Colonic mucosa (tissue), 4 donors: ENCODE data around the gene AGAP2. TPM values are rescaled to one million over a fixed set of nuclear protein-coding genes. Genes with fewer than 3 reads are reported as not detected.

ENCODE experiments used
- DNase-seq: peaks from one replicate; pipeline ENCODE4 v3.0.0-alpha.2; 2020
- H3K27ac ChIP-seq: fragments of 200-600 bp; one replicate; pipeline ENCODE4 v1.8.0; 2021
- H3K27me3 ChIP-seq: fragments of 200-600 bp; one replicate; pipeline ENCODE4 v1.8.0; 2021
- H3K36me3 ChIP-seq: fragments of 200-600 bp; one replicate; pipeline ENCODE4 v1.8.0; 2021
- H3K4me1 ChIP-seq: fragments of 200-600 bp; one replicate; pipeline ENCODE4 v1.8.0; 2021; ENCODE audit warnings: mild to moderate bottlenecking
- H3K4me3 ChIP-seq: fragments of 200-600 bp; one replicate; pipeline ENCODE4 v1.8.0; 2021
- H3K9ac ChIP-seq, 2 donors: one replicate each; pipeline ENCODE4 v1.7.0; 2013; ENCODE audit warnings: control low read depth in 2 of 2, low read depth in 2 of 2, low read length in 2 of 2
- H3K9me3 ChIP-seq: fragments of 200-600 bp; one replicate; pipeline ENCODE4 v1.8.0; 2021
- intact Hi-C: fragments of 100-400 bp; cut with DNase I; formaldehyde crosslinking; loops from one replicate; pipeline ENCODE4 v1.14.1; 2022
- total RNA-seq, 2 donors: library from RNA; stranded (reverse); fragmentation: NEBNext Ultra II Directional in 1 of 2; extraction: Animal tissue kit (Norgen Biotek cat#: 25700) in 1 of 2; gene quantifications; one replicate each; pipeline ENCODE4 v1.2.1, GENCODE V29; 2021
- TF ChIP-seq, protein P1 (sequence below): fragments of 200-600 bp; IDR thresholded peaks from one replicate; pipeline ENCODE4 v1.8.0; 2022; ENCODE audit warnings: antibody characterized with exemption, mild to moderate bottlenecking
- donor health status: healthy.
- donor health status: DM: no; HTN: no; CAD: no.
- donor health status: DM: no; HTN: no; CAD: no.

The AGAP2 gene
- total RNA-seq, 2 donors from 2014 or later: 0.86 to 1.0 TPM

DNA sequence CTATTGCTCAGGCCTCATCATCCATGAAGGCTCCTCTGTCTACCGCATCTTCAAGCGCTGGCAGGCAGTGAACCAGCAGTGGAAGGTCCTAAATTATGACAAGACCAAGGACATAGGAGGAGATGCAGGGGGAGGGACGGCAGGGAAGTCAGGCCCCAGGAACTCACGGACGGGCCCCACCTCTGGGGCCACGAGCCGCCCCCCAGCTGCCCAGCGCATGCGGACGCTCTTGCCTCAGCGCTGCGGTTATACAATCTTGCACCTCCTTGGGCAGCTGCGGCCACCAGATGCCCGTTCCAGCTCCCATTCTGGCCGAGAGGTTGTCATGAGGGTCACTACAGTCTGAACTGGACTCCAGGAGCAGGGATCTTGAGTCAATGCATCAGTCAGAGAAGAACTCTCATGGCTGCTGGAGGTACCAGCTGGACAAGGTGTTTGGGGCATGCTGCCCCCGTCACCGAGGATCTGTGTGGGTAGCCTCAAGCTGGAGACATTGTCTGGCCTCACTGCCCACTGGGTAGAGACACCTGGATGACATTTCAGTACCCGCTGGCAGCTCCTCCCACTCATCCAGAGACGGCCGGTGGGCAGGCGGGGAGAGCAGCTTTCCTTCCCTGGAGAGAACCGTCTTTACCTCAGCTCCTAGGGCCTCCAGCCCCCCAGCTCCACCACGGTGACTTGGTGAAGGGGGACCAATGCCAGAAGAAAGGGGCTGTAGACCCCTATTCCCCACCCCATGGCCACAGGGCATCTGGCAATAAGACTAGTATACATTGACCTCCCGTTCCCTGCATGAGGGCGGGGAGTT, 20.2 kb upstream of the AGAP2 start:
- TF ChIP-seq, protein P1, sequence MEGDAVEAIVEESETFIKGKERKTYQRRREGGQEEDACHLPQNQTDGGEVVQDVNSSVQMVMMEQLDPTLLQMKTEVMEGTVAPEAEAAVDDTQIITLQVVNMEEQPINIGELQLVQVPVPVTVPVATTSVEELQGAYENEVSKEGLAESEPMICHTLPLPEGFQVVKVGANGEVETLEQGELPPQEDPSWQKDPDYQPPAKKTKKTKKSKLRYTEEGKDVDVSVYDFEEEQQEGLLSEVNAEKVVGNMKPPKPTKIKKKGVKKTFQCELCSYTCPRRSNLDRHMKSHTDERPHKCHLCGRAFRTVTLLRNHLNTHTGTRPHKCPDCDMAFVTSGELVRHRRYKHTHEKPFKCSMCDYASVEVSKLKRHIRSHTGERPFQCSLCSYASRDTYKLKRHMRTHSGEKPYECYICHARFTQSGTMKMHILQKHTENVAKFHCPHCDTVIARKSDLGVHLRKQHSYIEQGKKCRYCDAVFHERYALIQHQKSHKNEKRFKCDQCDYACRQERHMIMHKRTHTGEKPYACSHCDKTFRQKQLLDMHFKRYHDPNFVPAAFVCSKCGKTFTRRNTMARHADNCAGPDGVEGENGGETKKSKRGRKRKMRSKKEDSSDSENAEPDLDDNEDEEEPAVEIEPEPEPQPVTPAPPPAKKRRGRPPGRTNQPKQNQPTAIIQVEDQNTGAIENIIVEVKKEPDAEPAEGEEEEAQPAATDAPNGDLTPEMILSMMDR: no peak
- Histone ChIP-seq H3K9me3 (no peaks in the 10 kb centered on the region), H3K36me3 (no peaks in the 10 kb centered on the region), H3K27ac (no peak overlapping the region), H3K4me3 (no peak overlapping the region), H3K27me3 (no peaks in the 10 kb centered on the region), H3K4me1 (no peaks in the 10 kb centered on the region), H3K9ac (no peak overlapping the region)
- DNase-seq: no peak
- intact Hi-C loops: no loop called here

- TF ChIP-seq, protein P1: no peak
- intact Hi-C loops: no loop called here
- Histone ChIP-seq H3K4me3 (no peak overlapping the region), H3K9me3 (no peaks in the 10 kb centered on the region), H3K4me1 (no peaks in the 10 kb centered on the region), H3K27ac (no peak overlapping the region), H3K9ac (no peak overlapping the region), H3K36me3 (no peaks in the 10 kb centered on the region), H3K27me3 (no peaks in the 10 kb centered on the region)
- DNase-seq: no peak
These were observed 19.2 kb upstream of the AGAP2 start for GRCh38 chr12:57757771-57758170.

DNA sequence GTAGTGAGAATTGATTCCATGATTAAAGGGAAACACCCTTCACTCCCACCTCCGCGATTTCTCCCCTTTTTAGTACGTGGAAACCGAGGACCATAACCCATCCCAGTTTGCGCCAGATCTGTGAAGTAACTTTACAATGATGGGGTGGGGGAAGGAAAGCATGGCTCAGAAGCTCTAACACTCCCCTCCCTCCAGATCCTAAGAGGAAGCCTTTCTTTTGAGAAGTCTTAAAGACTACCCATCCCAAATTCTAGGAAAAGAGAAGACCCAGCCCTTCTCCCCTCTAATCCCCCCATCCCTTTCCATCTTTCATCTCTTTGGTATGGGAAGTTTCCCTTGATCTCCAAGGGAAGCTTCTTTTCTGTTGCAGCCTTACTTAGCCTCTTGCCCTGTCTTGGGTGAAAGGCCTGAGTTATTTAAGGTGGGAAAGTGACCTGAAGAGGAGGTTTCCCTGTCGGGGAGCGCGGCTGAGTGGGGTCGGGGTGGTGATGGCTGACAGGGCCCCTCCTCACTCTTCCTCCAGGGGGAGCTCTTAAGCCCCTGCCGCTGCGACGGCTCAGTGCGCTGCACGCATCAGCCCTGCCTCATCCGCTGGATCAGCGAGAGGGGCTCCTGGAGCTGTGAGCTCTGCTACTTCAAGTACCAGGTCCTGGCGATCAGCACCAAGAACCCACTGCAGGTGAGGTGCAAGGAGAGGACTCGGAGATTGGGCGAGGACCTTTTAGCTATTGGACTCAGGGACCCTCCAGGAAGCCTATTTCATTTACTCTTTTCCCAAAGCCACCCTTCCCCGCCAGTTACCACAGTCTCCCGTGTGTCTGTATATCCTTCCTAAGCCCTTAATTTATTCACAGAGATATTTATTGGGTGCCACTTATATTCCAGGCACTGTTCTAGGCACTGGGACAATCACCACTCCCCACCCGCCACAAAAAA, 18.1 kb upstream of the AGAP2 start:
- Histone ChIP-seq H3K9ac (peak overlapping the region in 1 of 2 donors; percentile 70), H3K4me3 (peak overlapping the region; percentile 59), H3K4me1 (no peaks in the 10 kb centered on the region), H3K27me3 (no peaks in the 10 kb centered on the region), H3K36me3 (no peaks in the 10 kb centered on the region), H3K27ac (no peak overlapping the region), H3K9me3 (no peaks in the 10 kb centered on the region)
- intact Hi-C loops: no loop called here
- DNase-seq: peak; percentile 65
- TF ChIP-seq, protein P1: peak; percentile 70

DNA sequence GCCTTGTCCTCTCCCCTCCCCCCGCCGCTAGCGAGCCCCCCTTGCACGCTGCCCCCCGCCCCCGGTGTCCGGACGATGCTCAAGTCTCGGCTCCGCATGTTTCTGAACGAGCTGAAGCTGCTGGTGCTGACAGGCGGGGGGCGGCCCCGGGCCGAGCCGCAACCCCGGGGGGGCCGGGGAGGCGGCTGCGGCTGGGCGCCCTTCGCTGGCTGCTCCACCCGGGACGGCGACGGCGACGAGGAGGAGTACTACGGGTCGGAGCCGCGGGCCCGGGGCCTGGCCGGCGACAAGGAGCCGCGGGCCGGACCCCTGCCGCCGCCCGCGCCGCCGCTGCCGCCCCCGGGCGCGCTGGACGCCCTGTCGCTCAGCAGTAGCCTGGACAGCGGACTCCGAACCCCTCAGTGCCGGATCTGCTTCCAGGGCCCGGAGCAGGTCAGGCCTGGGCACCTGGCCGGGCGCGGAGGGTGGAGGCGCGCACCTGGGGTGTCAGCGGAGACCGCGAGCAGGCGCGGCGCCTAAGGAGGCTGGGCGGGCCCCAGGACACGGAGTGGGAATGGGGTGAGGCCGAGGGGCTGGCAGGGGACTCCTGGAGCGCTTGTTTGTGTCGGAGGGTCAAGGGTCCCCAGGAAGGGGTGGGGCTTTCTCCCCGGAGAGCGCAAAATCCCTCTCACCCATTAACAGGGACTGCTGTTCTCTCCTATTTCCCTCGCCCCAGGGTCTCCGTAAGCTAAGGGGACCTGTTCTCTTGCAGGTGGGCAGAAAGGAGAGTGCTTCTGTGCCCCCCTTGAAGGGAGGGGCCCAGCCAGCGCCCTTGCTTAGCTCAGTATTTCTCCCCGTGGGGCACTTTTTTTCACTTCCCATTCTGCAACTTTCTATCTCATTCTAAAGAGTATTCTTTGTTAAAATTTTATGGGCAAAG, 17.2 kb upstream of the AGAP2 start:
- intact Hi-C loops: no loop called here
- H3K9me3 ChIP-seq: no peaks in the 10 kb centered on the region
- no peaks in the 10 kb centered on the region for H3K4me1 ChIP-seq
- H3K4me3 ChIP-seq: peak overlapping the region; percentile 59
- no peaks in the 10 kb centered on the region for H3K36me3 ChIP-seq
- no peaks in the 10 kb centered on the region for H3K27me3 ChIP-seq
- peak overlapping the region; percentile 72 for H3K27ac ChIP-seq
- TF ChIP-seq, protein P1: no peak
- peak overlapping the region; percentile 70 to 80 for H3K9ac ChIP-seq
- DNase-seq: peak; percentile 70

- intact Hi-C loops: no loop called here
- peak overlapping the region; percentile 72 for H3K27ac ChIP-seq
- H3K36me3 ChIP-seq: no peaks in the 10 kb centered on the region
- H3K4me3 ChIP-seq: peak overlapping the region; percentile 59
- no peaks in the 10 kb centered on the region for H3K4me1 ChIP-seq
- DNase-seq: no peak
- no peak overlapping the region for H3K9ac ChIP-seq
- TF ChIP-seq, protein P1: no peak
- no peaks in the 10 kb centered on the region for H3K27me3 ChIP-seq
- no peaks in the 10 kb centered on the region for H3K9me3 ChIP-seq
These were observed 16.6 kb upstream of the AGAP2 start for GRCh38 chr12:57755194-57755453.
